H1 (cell line): ENCODE data around the gene NOSIP. TPM values are rescaled to one million over a fixed set of nuclear protein-coding genes. Genes with fewer than 3 reads are reported as not detected.

Experiments
- CTCF ChIA-PET: fragments of 300-600 bp; sonication (Branson Sonifier 250); formaldehyde crosslinking; loops from one replicate; lab custom pipeline; 2021; ENCODE audit not compliant: partially characterized antibody; lab: Charles Lee
- POLR2A ChIA-PET: fragments of 300-600 bp; sonication (Branson Sonifier 250); formaldehyde crosslinking; loops from one replicate; lab custom pipeline; 2021; ENCODE audit warnings: inconsistent platforms; ENCODE audit not compliant: partially characterized antibody; lab: Charles Lee
- DNase-seq, 2 experiments: peaks; one replicate each; pipeline versions ENCODE4 v3.0.0 to v3.0.0-alpha.2; 2010 to 2022; ENCODE audit warnings: low spot score in 2 of 2, low read depth in 1 of 2, mixed read lengths in 1 of 2
- FAIRE-seq: peaks from 2 replicates; lab custom pipeline; 2011; peaks lifted over from hg19 to GRCh38; lab: Jason Lieb, UNC
- H2AFZ ChIP-seq: 2 replicates; pipeline ENCODE4 v1.8.1; 2012; ENCODE audit warnings: low read length, inconsistent platforms
- H2AK5ac ChIP-seq: 2 replicates; pipeline ENCODE4 v1.6.1; 2013; ENCODE audit warnings: low read depth, low read length
- H2BK120ac ChIP-seq: replicated peaks from 2 replicates; pipeline ENCODE3; 2013; ENCODE audit warnings: low read depth, low read length, inconsistent platforms
- H2BK12ac ChIP-seq: 2 replicates; pipeline ENCODE4 v1.6.1; 2013; ENCODE audit warnings: low read depth, low read length
- H2BK15ac ChIP-seq: 2 replicates; pipeline ENCODE4 v1.6.1; 2013; ENCODE audit warnings: low read length
- H2BK20ac ChIP-seq: 2 replicates; pipeline ENCODE4 v1.6.1; 2013; ENCODE audit warnings: low read length
- H2BK5ac ChIP-seq: 2 replicates; pipeline ENCODE4 v1.6.1; 2013; ENCODE audit warnings: low read depth, low read length
- H3K14ac ChIP-seq: 2 replicates; pipeline ENCODE4 v1.6.1; 2013; ENCODE audit warnings: inconsistent platforms; ENCODE audit not compliant: insufficient read length
- H3K18ac ChIP-seq: 2 replicates; pipeline ENCODE4 v1.6.1; 2013; ENCODE audit warnings: low read length; ENCODE audit errors: extremely low read depth
- H3K23ac ChIP-seq: 2 replicates; pipeline ENCODE4 v1.6.1; 2013; ENCODE audit warnings: inconsistent platforms; ENCODE audit not compliant: insufficient read length
- H3K23me2 ChIP-seq: 2 replicates; pipeline ENCODE4 v1.6.1; 2013; ENCODE audit warnings: low read depth, low read length
- H3K27ac ChIP-seq: 2 replicates; pipeline ENCODE4 v1.6.1; 2011; ENCODE audit warnings: low read depth, low read length, inconsistent platforms
- H3K27me3 ChIP-seq, 4 experiments: replicated peaks in 1 of 4; 1 replicate in 1 of 4; 2 replicates in 3 of 4; pipeline versions ENCODE4 v1.6.1 to v1.8.1; 2011 to 2013; ENCODE audit warnings: low read length in 3 of 4, mild to moderate bottlenecking in 3 of 4, inconsistent platforms in 2 of 4, mixed read lengths in 2 of 4, moderate library complexity in 1 of 4; ENCODE audit not compliant: control insufficient read depth in 3 of 4, insufficient read depth in 3 of 4; ENCODE audit errors: extremely low read depth in 1 of 4
- H3K36me3 ChIP-seq, 4 experiments: 2 replicates each; pipeline versions ENCODE4 v1.6.1 to v1.8.1; 2011 to 2013; ENCODE audit warnings: mild to moderate bottlenecking in 4 of 4, low read length in 3 of 4, moderate library complexity in 2 of 4, control low read depth in 1 of 4, inconsistent platforms in 1 of 4; ENCODE audit not compliant: insufficient read depth in 4 of 4, control insufficient read depth in 2 of 4
- H3K4ac ChIP-seq: replicated peaks from 2 replicates; pipeline ENCODE3; 2013; ENCODE audit warnings: low read length, low read depth, mixed read lengths, inconsistent platforms; ENCODE audit not compliant: insufficient read length
- H3K4me1 ChIP-seq, 4 experiments: replicated peaks in 1 of 4; 1 replicate in 1 of 4; 2 replicates in 3 of 4; pipeline versions ENCODE4 v1.6.1 to v1.8.1; 2011 to 2013; ENCODE audit warnings: low read length in 3 of 4, inconsistent platforms in 2 of 4, mixed read lengths in 1 of 4; ENCODE audit not compliant: insufficient read depth in 4 of 4, control insufficient read depth in 3 of 4
- H3K4me2 ChIP-seq, 2 experiments: 2 replicates each; pipeline versions ENCODE4 v1.6.1 to v1.8.1; 2011 to 2013; ENCODE audit warnings: low read depth in 2 of 2, low read length in 2 of 2, control low read depth in 1 of 2, inconsistent platforms in 1 of 2, mild to moderate bottlenecking in 1 of 2; ENCODE audit not compliant: insufficient read depth in 1 of 2
- H3K4me3 ChIP-seq, 4 experiments: fragments of 200-600, 300-600 bp in 1 of 4; sonication (generic), shearing (Covaris generic), sonication (Bioruptor Twin) in 1 of 4; 2 replicates each; pipeline versions ENCODE4 v1.5.1 to v1.8.1; 2011 to 2016; ENCODE audit warnings: low read length in 4 of 4, low read depth in 3 of 4, control low read depth in 2 of 4, inconsistent platforms in 2 of 4, mild to moderate bottlenecking in 2 of 4, mixed read lengths in 1 of 4, moderate library complexity in 1 of 4; ENCODE audit not compliant: insufficient read depth in 2 of 4; ENCODE audit errors: extremely low read depth in 1 of 4
- H3K56ac ChIP-seq: replicated peaks from 2 replicates; pipeline ENCODE3; 2013; ENCODE audit warnings: low read depth, mild to moderate bottlenecking, mixed read lengths, low read length, inconsistent platforms; ENCODE audit not compliant: insufficient read length
- H3K79me1 ChIP-seq: 2 replicates; pipeline ENCODE4 v1.6.1; 2013; ENCODE audit warnings: low read depth, low read length, control low read depth
- H3K79me2 ChIP-seq, 2 experiments: 2 replicates each; pipeline versions ENCODE4 v1.6.1 to v1.8.1; 2012 to 2013; ENCODE audit warnings: low read length in 2 of 2, mild to moderate bottlenecking in 2 of 2, inconsistent platforms in 1 of 2; ENCODE audit not compliant: insufficient read depth in 2 of 2, control insufficient read depth in 1 of 2
- H3K9ac ChIP-seq, 4 experiments: replicated peaks in 1 of 4; 1 replicate in 1 of 4; 2 replicates in 3 of 4; pipeline versions ENCODE4 v1.6.1 to v1.8.1; 2011 to 2013; ENCODE audit warnings: low read depth in 3 of 4, low read length in 3 of 4, control low read depth in 2 of 4, mild to moderate bottlenecking in 2 of 4, moderate library complexity in 2 of 4, inconsistent platforms in 1 of 4; ENCODE audit errors: extremely low read depth in 1 of 4
- H3K9me3 ChIP-seq, 2 experiments: 2 replicates each; pipeline versions ENCODE4 v1.6.1 to v1.8.1; 2012 to 2013; ENCODE audit warnings: mild to moderate bottlenecking in 2 of 2, moderate library complexity in 2 of 2, control low read depth in 1 of 2, inconsistent platforms in 1 of 2, low read depth in 1 of 2, low read length in 1 of 2, mixed read lengths in 1 of 2; ENCODE audit not compliant: insufficient read depth in 2 of 2
- H4K20me1 ChIP-seq, 2 experiments: replicated peaks in 1 of 2; 2 replicates each; pipeline versions ENCODE3 to v1.8.1; 2011 to 2013; ENCODE audit warnings: inconsistent platforms in 2 of 2, low read length in 2 of 2, mild to moderate bottlenecking in 1 of 2; ENCODE audit not compliant: insufficient read depth in 2 of 2, control insufficient read depth in 1 of 2
- H4K5ac ChIP-seq: 2 replicates; pipeline ENCODE4 v1.6.1; 2013; ENCODE audit warnings: low read length, low read depth, mixed read lengths, inconsistent platforms; ENCODE audit not compliant: insufficient read length
- H4K8ac ChIP-seq: 2 replicates; pipeline ENCODE4 v1.8.0; 2013; ENCODE audit warnings: mild to moderate bottlenecking, moderate library complexity, low read length, inconsistent platforms; ENCODE audit not compliant: insufficient read depth; ENCODE audit errors: extremely low read depth
- H4K91ac ChIP-seq: replicated peaks from 2 replicates; pipeline ENCODE3; 2013; ENCODE audit warnings: low read length, mixed read lengths, inconsistent platforms; ENCODE audit not compliant: insufficient read length
- EP300 ChIP-seq, 2 experiments: IDR thresholded peaks; 1 replicate in 1 of 2; 2 replicates in 1 of 2; pipeline ENCODE4 v1.6.1; 2011 to 2012; ENCODE audit warnings: low read depth in 2 of 2, low read length in 2 of 2, mild to moderate bottlenecking in 2 of 2, borderline replicate concordance in 1 of 2, inconsistent platforms in 1 of 2, moderate library complexity in 1 of 2
- GABPA ChIP-seq: IDR thresholded peaks from 2 replicates; pipeline ENCODE4 v1.6.1; 2011; ENCODE audit warnings: mild to moderate bottlenecking, low read length, moderate library complexity, borderline replicate concordance; ENCODE audit not compliant: insufficient read depth
- JUND ChIP-seq: IDR thresholded peaks from 2 replicates; pipeline ENCODE4 v1.6.1; 2011; ENCODE audit warnings: mild to moderate bottlenecking, improper control_type of control experiment, low read length
- NRF1 ChIP-seq: IDR thresholded peaks from 2 replicates; pipeline ENCODE4 v1.6.1; 2011; ENCODE audit warnings: mild to moderate bottlenecking, low read depth, low read length, improper control_type of control experiment
- SP2 ChIP-seq: IDR thresholded peaks from 2 replicates; pipeline ENCODE4 v1.6.1; 2012; ENCODE audit warnings: mild to moderate bottlenecking, low read length, inconsistent platforms
- WGBS, 2 experiments: shearing (Covaris generic) in 1 of 2; methylation state at CpG; one replicate each; pipeline versions ENCODE4 v1.1.6 to v1.1.7; 2013 to 2015; ENCODE audit warnings: low lambda C conversion rate in 2 of 2, mixed read lengths in 2 of 2, inconsistent platforms in 1 of 2, low coverage in 1 of 2, missing lambda C conversion rate in 1 of 2; ENCODE audit not compliant: insufficient replicate concordance in 2 of 2, insufficient coverage in 1 of 2, insufficient read length in 1 of 2; ENCODE audit errors: extremely low coverage in 1 of 2, missing lambda C conversion rate in 1 of 2; 5-methylcytosine and 5-hydroxymethylcytosine counted together
- polyA plus RNA-seq, 7 experiments: library from polyadenylated mRNA; depleted of rRNA in 3 of 7; stranded (reverse) in 5 of 7; unstranded in 2 of 7; fragments of >200 nt in 5 of 7; fragments of 200-250 nt in 2 of 7; gene quantifications; 1 replicate in 5 of 7; 2 replicates in 1 of 7; 4 replicates in 1 of 7; pipeline versions ENCODE4 v1.2.1 to v1.2.3, GENCODE V29; 2011 to 2013; ENCODE audit warnings: missing spikeins in 2 of 7, mixed read lengths in 2 of 7
- total RNA-seq: library from RNA; stranded (reverse); fragmentation: NEBNext Ultra II Directional; extraction: Animal tissue kit (Norgen Biotek cat#: 25700); gene quantifications from 2 replicates; pipeline ENCODE4 v1.2.1, GENCODE V29; 2021
- TF ChIP-seq, protein P1 (sequence below), 3 experiments: IDR thresholded peaks; 1 replicate in 2 of 3; 2 replicates in 1 of 3; pipeline versions ENCODE4 v1.5.1 to v1.6.1; 2011; ENCODE audit warnings: low read length in 3 of 3, mild to moderate bottlenecking in 3 of 3, inconsistent platforms in 2 of 3, low read depth in 1 of 3, moderate library complexity in 1 of 3; ENCODE audit not compliant: insufficient read depth in 1 of 3; ENCODE audit errors: control extremely low read depth in 1 of 3
- TF ChIP-seq, protein P2 (sequence below): IDR thresholded peaks from 2 replicates; pipeline ENCODE4 v1.6.1; 2011; ENCODE audit warnings: low read length, improper control_type of control experiment

Gene NOSIP
- total and polyA plus RNA-seq, 2 of the 8 experiments (the other 6 are each of a cell fraction or from before 2014, with no cell fraction given) = 85.1 to 192 TPM

- H4K20me1 ChIP-seq = peaks cover 6 to 10% of the 10 kb centered on the region in 2 experiments
- H3K27ac ChIP-seq = no peak overlapping the region
- peaks cover 18 to 59% (median 41%) of the 10 kb centered on the region in 4 experiments for H3K36me3 ChIP-seq
- no peak overlapping the region for H3K4me3 ChIP-seq
- no peak overlapping the region for H4K8ac ChIP-seq
- no peak overlapping the region for H2BK20ac ChIP-seq
- no peak overlapping the region for H2BK15ac ChIP-seq
- H3K4ac ChIP-seq = no peak overlapping the region
- H3K23ac ChIP-seq = no peak overlapping the region
- no peak overlapping the region for H2BK5ac ChIP-seq
- no peak overlapping the region for H3K18ac ChIP-seq
- peaks cover 18% of the 10 kb centered on the region for H3K23me2 ChIP-seq
- H3K56ac ChIP-seq = no peak overlapping the region
- no peak overlapping the region for H3K4me2 ChIP-seq
- no peak overlapping the region for H2BK12ac ChIP-seq
- POLR2A ChIA-PET = interaction anchor here (0.9 to 37.8 kb wide), 7 partner anchors 10 to 106 kb away, joined by 3 to 840 read pairs (median 4); partner anchors contain the start of genes NOSIP, RRAS and SCAF1
- H2AK5ac ChIP-seq = no peak overlapping the region
- whole genome bisulfite sequencing, 2 experiments = 87% methylated on average over 14 of the region's 35 CpGs; no CpG with 5 or more reads in 1 of the 2 experiments
- H4K91ac ChIP-seq = no peak overlapping the region
- DNase-seq (no peak), FAIRE-seq (no peak)
- H3K79me1 ChIP-seq = peaks cover 8% of the 10 kb centered on the region
- H2AFZ ChIP-seq = no peak overlapping the region
- H3K27me3 ChIP-seq = no peaks in the 10 kb centered on the region
- no peak overlapping the region for H2BK120ac ChIP-seq
- no peaks in the 10 kb centered on the region for H3K9me3 ChIP-seq
- H4K5ac ChIP-seq = no peak overlapping the region
- peaks cover 4 to 49% of the 10 kb centered on the region in 2 experiments; a peak in 3 of 4 replicates for H3K79me2 ChIP-seq
- peaks cover 0 to 5% (median 4%) of the 10 kb centered on the region in 4 experiments; a peak in 4 of 7 replicates for H3K4me1 ChIP-seq
- no peak overlapping the region for H3K14ac ChIP-seq
- CTCF ChIA-PET = interaction anchor here (1.1 to 1.8 kb wide), 4 partner anchors 19 to 94 kb away, joined by 3 to 4 read pairs (median 3); partner anchors contain the start of gene ADM5
- no peak overlapping the region for H3K9ac ChIP-seq
- TF ChIP-seq, protein P1, sequence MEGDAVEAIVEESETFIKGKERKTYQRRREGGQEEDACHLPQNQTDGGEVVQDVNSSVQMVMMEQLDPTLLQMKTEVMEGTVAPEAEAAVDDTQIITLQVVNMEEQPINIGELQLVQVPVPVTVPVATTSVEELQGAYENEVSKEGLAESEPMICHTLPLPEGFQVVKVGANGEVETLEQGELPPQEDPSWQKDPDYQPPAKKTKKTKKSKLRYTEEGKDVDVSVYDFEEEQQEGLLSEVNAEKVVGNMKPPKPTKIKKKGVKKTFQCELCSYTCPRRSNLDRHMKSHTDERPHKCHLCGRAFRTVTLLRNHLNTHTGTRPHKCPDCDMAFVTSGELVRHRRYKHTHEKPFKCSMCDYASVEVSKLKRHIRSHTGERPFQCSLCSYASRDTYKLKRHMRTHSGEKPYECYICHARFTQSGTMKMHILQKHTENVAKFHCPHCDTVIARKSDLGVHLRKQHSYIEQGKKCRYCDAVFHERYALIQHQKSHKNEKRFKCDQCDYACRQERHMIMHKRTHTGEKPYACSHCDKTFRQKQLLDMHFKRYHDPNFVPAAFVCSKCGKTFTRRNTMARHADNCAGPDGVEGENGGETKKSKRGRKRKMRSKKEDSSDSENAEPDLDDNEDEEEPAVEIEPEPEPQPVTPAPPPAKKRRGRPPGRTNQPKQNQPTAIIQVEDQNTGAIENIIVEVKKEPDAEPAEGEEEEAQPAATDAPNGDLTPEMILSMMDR (IDR thresholded peaks at IDR 0.05; ENCODE audit: control extremely low read depth in 1 of 3, insufficient read depth in 1 of 3, low read depth in 1 of 3, low read length in 3 of 3) = no peak
- TF ChIP-seq, protein P2, sequence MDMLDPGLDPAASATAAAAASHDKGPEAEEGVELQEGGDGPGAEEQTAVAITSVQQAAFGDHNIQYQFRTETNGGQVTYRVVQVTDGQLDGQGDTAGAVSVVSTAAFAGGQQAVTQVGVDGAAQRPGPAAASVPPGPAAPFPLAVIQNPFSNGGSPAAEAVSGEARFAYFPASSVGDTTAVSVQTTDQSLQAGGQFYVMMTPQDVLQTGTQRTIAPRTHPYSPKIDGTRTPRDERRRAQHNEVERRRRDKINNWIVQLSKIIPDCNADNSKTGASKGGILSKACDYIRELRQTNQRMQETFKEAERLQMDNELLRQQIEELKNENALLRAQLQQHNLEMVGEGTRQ = no peak
- no peak for TF ChIP-seq JUND
- no peak for TF ChIP-seq EP300 (IDR thresholded peaks at IDR 0.05; ENCODE audit: borderline replicate concordance in 1 of 2, low read depth in 2 of 2, low read length in 2 of 2)
- TF ChIP-seq GABPA = no peak
- no peak for TF ChIP-seq NRF1
- no peak for TF ChIP-seq SP2
Observed at GRCh38 chr19:49594993-49595818, 14.8 kb upstream of the NOSIP start.
